Measurements from ENCODE around the gene DIPK1B. TPM values are rescaled to one million over a fixed set of nuclear protein-coding genes. Genes with fewer than 3 reads are reported as not detected.

DIPK1B gene
- total RNA-seq, 1 experiment from 2014 or later, result 45.4 TPM

GRCh38 chr9:136676920-136677686 lies 35.3 kb upstream of the DIPK1B start (continued):
- TF ChIP-seq, protein P1, sequence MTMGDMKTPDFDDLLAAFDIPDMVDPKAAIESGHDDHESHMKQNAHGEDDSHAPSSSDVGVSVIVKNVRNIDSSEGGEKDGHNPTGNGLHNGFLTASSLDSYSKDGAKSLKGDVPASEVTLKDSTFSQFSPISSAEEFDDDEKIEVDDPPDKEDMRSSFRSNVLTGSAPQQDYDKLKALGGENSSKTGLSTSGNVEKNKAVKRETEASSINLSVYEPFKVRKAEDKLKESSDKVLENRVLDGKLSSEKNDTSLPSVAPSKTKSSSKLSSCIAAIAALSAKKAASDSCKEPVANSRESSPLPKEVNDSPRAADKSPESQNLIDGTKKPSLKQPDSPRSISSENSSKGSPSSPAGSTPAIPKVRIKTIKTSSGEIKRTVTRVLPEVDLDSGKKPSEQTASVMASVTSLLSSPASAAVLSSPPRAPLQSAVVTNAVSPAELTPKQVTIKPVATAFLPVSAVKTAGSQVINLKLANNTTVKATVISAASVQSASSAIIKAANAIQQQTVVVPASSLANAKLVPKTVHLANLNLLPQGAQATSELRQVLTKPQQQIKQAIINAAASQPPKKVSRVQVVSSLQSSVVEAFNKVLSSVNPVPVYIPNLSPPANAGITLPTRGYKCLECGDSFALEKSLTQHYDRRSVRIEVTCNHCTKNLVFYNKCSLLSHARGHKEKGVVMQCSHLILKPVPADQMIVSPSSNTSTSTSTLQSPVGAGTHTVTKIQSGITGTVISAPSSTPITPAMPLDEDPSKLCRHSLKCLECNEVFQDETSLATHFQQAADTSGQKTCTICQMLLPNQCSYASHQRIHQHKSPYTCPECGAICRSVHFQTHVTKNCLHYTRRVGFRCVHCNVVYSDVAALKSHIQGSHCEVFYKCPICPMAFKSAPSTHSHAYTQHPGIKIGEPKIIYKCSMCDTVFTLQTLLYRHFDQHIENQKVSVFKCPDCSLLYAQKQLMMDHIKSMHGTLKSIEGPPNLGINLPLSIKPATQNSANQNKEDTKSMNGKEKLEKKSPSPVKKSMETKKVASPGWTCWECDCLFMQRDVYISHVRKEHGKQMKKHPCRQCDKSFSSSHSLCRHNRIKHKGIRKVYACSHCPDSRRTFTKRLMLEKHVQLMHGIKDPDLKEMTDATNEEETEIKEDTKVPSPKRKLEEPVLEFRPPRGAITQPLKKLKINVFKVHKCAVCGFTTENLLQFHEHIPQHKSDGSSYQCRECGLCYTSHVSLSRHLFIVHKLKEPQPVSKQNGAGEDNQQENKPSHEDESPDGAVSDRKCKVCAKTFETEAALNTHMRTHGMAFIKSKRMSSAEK (CRISPR knock-in tag; IDR thresholded peaks at IDR 0.05; ENCODE audit: borderline replicate concordance), result no peak
- TF ChIP-seq HMGA2 (CRISPR knock-in tag; IDR thresholded peaks at IDR 0.05), result no peak
- no peak for TF ChIP-seq PREB (CRISPR knock-in tag; IDR thresholded peaks at IDR 0.05; ENCODE audit: borderline replicate concordance)
- no peak for TF ChIP-seq E2F5 (CRISPR knock-in tag; IDR thresholded peaks at IDR 0.05)
- TF ChIP-seq, protein P2, sequence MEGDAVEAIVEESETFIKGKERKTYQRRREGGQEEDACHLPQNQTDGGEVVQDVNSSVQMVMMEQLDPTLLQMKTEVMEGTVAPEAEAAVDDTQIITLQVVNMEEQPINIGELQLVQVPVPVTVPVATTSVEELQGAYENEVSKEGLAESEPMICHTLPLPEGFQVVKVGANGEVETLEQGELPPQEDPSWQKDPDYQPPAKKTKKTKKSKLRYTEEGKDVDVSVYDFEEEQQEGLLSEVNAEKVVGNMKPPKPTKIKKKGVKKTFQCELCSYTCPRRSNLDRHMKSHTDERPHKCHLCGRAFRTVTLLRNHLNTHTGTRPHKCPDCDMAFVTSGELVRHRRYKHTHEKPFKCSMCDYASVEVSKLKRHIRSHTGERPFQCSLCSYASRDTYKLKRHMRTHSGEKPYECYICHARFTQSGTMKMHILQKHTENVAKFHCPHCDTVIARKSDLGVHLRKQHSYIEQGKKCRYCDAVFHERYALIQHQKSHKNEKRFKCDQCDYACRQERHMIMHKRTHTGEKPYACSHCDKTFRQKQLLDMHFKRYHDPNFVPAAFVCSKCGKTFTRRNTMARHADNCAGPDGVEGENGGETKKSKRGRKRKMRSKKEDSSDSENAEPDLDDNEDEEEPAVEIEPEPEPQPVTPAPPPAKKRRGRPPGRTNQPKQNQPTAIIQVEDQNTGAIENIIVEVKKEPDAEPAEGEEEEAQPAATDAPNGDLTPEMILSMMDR (IDR thresholded peaks at IDR 0.05), result no peak
- TF ChIP-seq FOXP4 (CRISPR knock-in tag; IDR thresholded peaks at IDR 0.05), result no peak

DNA sequence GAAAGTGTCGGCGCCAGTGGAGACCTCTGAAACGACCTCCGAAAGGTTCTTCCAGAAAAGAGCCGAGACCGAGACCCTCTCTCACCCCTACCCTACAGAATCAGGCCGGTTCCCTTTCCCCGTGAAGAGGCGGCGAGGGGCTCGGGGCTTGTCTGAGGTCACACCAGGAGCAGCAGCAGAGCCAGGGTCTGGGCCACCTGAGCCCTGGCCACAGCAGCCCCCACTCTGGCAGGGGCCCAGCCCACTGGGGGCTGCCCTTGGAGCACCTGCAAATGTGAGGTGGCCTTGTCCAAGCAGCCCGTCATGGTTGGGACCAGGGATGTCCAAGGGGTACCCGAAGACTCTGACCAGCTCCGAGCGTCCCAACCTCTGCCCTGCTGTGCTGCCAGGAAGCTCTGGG lies 34.3 kb upstream of the DIPK1B start:
- H3K4me3 Mint-ChIP-seq, result no peak overlapping the region
- ATAC-seq (no peak), DNase-seq (ENCODE audit: low spot score) (no peak)
- POLR2A ChIA-PET, result no interaction called here
- H3K27ac Mint-ChIP-seq, result no peak overlapping the region
- no peaks in the 10 kb centered on the region for H3K27me3 Mint-ChIP-seq (ENCODE audit: low read depth)
- H3K9me3 Mint-ChIP-seq, result no peaks in the 10 kb centered on the region
- H3K4me1 Mint-ChIP-seq, result peaks cover 5% of the 10 kb centered on the region; the same call in 1 of the 2 replicates
- H3K36me3 Mint-ChIP-seq, result no peaks in the 10 kb centered on the region
- CTCF ChIA-PET, result no interaction called here
- TF ChIP-seq RORB (CRISPR knock-in tag; IDR thresholded peaks at IDR 0.05) (no peak), ATF6 (CRISPR knock-in tag; IDR thresholded peaks at IDR 0.05) (no peak), ZNF671 (CRISPR knock-in tag; IDR thresholded peaks at IDR 0.05) (no peak), TEAD1 (CRISPR knock-in tag; IDR thresholded peaks at IDR 0.05) (no peak), ZNF121 (CRISPR knock-in tag; IDR thresholded peaks at IDR 0.05) (no peak), AFF4 (CRISPR knock-in tag; IDR thresholded peaks at IDR 0.05; ENCODE audit: borderline replicate concordance) (no peak), ZNF138 (CRISPR knock-in tag; conservative IDR thresholded peaks at IDR 0.05) (no peak), FOXP1 (CRISPR knock-in tag; IDR thresholded peaks at IDR 0.05; ENCODE audit: borderline replicate concordance) (no peak), EMX1 (CRISPR knock-in tag; IDR thresholded peaks at IDR 0.05) (no peak)
- TF ChIP-seq, protein P3, sequence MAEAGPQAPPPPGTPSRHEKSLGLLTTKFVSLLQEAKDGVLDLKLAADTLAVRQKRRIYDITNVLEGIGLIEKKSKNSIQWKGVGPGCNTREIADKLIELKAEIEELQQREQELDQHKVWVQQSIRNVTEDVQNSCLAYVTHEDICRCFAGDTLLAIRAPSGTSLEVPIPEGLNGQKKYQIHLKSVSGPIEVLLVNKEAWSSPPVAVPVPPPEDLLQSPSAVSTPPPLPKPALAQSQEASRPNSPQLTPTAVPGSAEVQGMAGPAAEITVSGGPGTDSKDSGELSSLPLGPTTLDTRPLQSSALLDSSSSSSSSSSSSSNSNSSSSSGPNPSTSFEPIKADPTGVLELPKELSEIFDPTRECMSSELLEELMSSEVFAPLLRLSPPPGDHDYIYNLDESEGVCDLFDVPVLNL (CRISPR knock-in tag; IDR thresholded peaks at IDR 0.05; ENCODE audit: borderline replicate concordance, low read depth), result no peak
